Stimulated activated CD4-positive, alpha-beta T cell treated with anti-CD3 and anti-CD28 coated beads, TNF-alpha, amount 100 ng/mL, for 24 hours (primary cell): Measurements from ENCODE around the gene LDHAL6B.

ENCODE experiments used
- DNase-seq, 3 experiments: peaks; one replicate each; pipeline ENCODE4 v3.0.0-alpha.2; 2020; ENCODE audit warnings: low read depth in 3 of 3

The LDHAL6B gene

DNA sequence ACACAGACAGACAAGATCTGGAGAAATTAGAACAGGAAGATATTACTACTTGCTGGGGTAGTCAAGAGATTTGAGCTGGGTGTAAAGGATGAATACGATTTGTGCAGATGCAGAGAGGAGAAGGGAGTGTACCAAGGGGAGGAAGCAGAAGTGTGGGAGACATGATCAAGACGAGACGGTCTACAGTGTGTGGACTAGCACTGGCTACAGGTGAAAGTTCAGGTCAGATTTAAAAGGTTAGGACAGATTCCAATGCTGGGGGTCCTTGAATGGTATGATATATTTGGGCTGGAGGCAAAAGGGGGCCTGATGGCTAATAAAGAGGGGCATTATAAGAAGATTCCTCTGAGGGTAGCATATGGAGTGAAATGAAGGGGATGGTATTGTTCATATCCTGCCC is 12.1 kb downstream of the LDHAL6B start:
- DNase-seq, result no peak

GRCh38 chr15:59221511-59222505 is 15.2 kb downstream of the LDHAL6B start:
- DNase-seq, result no peak

DNA sequence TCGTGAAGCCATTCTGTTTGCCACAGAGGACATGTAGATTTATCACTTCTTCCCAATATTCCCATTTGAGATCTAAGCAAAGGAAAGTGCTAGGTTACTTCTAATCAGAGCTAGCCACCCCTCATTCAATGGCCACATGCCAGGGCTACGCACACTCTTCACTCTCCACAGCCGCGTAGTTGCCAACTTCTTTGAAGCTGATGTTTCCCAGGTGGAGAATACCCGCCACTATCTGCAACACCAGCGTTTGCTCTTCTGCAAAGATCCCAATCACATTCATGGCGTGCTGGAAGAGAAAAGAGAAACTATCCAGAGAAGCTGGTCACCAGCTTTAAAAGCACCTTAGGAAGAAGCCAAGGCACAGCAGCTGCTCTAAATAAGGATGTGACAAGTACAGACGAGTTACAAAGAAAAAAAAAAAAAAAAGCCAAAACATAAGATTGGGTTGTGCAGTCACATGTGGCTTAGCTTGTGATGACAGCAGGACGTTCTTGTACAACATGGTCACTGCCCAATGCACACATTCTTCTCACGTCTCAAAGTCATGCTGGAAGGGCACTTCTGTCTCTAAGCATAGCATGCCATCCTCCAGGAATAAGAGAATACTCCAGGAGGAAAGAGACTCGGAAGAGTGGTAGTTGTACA is 16.4 kb downstream of the LDHAL6B start:
- no peak for DNase-seq

GRCh38 chr15:59223736-59224135 is 17.1 kb downstream of the LDHAL6B start:
- DNase-seq, result no peak

DNA sequence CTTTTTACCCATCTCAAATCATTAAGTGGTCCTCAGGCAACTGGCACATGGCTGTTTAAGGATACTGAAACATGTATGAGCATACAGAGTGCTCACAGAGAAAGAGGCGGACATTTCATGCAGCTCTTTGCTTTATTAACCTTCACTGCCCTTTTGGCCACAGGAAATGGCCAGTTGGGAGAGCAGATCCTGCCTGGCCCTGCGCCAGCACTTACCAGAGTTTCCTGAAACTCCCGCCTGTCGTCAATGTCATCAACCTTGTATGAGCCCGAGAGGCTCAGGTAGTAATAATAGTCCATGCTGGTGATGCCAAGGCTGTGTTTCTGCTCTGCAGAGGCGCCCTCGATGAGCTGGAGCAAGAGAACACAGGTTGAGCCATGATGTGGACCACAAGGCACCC is 17.8 kb downstream of the LDHAL6B start:
- no peak for DNase-seq

DNA sequence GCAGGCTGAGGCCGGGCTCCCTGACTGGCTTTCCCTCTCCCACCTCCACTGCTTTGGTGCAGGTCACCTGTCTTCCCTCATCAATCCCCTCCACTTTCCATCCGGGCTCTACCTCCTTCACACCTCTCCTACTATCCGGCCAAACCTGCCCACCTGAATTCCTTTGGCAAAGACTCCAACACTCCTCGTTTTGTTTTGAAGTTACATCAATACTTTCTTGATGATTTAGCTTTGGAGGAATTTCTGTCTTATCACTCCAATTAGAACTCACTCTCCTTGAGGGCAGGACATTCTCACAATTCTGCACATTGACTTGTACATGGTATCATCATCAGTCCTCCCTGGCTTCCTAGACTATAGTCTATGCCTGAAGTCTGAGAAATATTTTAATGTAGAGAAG is 20.4 kb downstream of the LDHAL6B start:
- no peak for DNase-seq

GRCh38 chr15:59229015-59229414 is 22.4 kb downstream of the LDHAL6B start:
- no peak for DNase-seq

DNA sequence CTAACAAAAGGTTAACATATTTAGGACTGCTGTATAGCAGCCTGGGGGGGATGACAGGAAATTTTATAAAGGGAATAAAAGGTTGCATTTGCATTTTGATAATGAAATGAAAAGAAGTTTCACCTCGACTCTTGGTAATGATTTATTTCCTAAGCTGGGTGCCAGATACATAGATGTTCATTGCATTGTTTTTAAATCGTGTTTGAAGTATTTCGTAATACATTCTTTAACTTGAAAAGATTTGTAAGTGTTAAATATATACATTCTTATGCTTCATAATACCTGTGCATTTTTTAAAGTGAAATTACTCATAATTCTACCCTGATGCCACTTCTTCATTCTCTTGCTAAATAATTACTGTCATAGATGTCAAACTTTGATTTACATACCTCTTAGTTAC is 22.8 kb downstream of the LDHAL6B start:
- DNase-seq, result no peak

DNA sequence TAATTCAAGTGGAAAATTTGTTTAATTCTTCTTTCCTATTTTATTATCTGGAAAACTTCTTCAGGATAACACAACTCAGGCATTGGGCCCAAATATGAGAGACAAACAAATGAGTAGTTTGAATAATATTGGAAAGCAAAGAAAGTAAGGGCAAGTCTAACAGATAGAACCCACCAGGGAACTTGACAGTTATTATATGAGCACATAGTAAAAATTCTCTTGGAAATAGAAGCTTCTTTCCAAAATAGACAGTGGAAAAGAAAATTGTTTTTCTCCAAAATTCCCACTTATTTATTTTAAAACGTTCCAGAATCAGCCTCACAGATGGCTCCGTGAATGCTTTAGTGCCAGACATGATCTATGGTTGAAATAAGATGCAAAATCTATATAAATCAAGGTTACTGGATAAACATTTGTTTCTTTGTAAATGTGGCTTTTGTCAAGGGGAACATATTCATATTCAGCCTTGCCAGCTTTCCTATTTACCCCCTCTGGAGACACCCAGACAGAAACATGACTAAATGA is 23.9 kb downstream of the LDHAL6B start:
- no peak for DNase-seq

DNA sequence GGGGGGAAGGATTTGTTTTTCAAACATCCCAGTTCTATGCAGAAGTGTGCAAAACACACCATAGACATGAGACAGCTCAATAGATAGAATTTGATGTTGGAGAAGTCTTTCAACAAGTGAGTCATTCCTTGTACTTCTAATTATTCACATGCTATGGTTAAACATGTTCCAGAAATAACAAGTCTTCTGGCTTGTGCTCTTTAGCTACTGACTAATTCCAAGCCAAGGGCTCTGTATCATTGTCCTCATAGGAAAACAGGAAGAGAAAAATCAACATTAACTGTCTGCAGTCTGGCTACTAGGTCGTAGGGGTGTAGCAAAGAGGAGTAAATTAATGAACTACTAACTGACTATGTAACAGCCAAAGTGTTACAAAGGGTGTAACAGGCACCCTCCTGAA is 25.8 kb downstream of the LDHAL6B start:
- DNase-seq, result no peak

GRCh38 chr15:59236394-59236793 is 29.8 kb downstream of the LDHAL6B start:
- no peak for DNase-seq

DNA sequence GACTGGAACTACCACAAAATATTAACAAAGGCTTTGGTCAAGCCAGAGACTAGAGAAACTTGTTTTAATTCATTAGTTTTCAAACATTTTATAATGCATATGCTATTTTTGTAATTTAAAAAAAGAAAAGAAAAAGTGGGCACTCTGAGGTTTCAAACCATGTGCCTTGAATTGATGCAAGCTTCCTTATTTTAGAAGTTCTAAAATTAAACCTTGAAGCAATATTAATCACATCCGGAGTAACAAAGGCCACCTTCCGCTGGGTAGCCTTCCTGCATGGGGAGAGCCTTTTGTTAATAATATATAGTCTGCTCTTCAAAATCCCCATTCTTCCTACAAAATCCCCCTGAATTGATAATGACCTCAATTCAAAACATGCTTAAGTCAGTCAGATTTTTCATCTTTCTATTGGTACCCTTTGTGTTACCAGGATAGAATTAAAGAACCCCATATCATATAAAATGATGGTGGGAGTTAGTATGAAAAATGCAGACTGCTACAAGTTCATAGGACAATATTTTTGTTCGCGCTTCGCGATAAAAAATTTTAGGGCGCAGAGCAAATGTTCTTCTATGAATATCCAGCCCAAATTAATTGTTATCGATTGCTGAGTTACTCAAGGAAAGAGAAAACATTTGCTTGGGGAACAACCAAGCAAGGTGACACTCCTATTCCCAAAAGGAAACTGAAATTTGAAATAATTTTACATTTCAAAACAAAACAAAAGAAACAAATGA is 30.6 kb downstream of the LDHAL6B start:
- DNase-seq, result no peak

GRCh38 chr15:59237924-59238331 is 31.3 kb downstream of the LDHAL6B start:
- DNase-seq, result no peak

DNA sequence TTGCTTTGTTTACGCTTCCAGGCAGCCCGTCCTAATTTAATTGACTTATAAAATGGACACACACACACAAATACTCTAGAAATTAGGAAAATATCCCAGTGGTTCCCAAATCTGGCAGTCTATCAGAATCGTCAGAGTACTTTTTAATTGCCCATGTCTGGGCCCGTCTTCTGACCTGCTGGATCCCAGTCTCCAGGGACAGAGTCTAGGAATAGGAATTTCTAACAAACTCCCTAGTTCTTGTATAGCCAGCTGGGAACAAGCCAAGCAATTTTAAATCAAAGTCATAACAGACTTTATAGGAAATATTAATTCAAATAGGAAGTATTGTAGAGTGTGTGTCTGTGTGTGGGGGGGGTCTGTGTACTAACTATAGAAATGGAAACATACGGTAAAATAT is 33.4 kb downstream of the LDHAL6B start:
- no peak for DNase-seq

- DNase-seq, result no peak
Measured at GRCh38 chr15:59242649-59243048, 36.0 kb downstream of the LDHAL6B start.

GRCh38 chr15:59243622-59244021 is 37.0 kb downstream of the LDHAL6B start:
- no peak for DNase-seq

DNA sequence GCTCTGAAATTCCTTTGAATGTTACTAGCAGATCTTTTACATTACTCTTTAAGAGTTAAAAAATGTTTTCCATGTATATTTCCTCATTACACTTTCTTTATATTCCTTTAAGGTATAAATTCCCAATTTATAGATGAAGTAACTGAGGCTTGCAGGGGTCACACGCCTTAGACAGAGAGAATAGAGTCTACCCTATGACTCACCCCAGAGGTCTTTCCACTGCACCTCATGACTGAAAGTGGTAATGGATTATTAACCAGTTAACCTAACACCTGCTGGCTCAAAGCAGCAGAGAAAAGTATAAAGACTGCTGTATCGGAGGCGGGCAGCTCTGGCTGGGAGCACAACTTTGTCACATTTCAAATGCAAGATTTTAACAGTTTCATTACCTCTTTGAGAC is 37.7 kb downstream of the LDHAL6B start:
- no peak for DNase-seq

GRCh38 chr15:59245559-59245958 is 38.9 kb downstream of the LDHAL6B start:
- DNase-seq, result no peak

DNA sequence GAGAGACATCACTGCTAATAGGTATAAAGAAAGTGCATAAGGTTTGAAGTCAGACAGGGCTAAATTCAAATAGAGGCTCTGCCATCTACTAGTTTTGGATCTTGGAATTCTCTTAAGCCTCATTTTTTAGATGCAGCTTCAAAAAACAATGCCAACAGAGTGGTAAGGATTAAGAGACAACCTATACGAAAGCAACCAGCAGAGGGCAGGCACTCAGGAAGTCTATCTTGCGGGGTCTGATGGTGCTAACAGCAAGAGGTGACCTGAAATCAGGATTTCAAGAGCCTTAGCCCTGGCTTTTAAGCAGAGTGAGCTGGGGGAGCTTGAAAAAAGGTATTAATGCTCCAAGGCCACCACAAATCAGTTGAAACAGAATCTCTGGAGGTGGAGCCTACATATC is 40.7 kb downstream of the LDHAL6B start:
- DNase-seq, result peak; percentile 24 to 31 (median 30)

- DNase-seq, result no peak
Measured at GRCh38 chr15:59249816-59250215, 43.2 kb downstream of the LDHAL6B start.

- DNase-seq, result no peak
Measured at GRCh38 chr15:59250249-59250648, 43.6 kb downstream of the LDHAL6B start.
